ENCODE results near the gene HNRNPU. TPM values are rescaled to one million over a fixed set of nuclear protein-coding genes. Genes with fewer than 3 reads are reported as not detected.

The HNRNPU gene
- total RNA-seq, result 252 and 343 TPM in 2 replicates

GRCh38 chr1:244864253-244865027, at the start of gene HNRNPU:
Gene HNRNPU, minus strand, starts transcription at chr1:244864543. Its CDS starts 236 bp downstream, at chr1:244864307.

DNA sequence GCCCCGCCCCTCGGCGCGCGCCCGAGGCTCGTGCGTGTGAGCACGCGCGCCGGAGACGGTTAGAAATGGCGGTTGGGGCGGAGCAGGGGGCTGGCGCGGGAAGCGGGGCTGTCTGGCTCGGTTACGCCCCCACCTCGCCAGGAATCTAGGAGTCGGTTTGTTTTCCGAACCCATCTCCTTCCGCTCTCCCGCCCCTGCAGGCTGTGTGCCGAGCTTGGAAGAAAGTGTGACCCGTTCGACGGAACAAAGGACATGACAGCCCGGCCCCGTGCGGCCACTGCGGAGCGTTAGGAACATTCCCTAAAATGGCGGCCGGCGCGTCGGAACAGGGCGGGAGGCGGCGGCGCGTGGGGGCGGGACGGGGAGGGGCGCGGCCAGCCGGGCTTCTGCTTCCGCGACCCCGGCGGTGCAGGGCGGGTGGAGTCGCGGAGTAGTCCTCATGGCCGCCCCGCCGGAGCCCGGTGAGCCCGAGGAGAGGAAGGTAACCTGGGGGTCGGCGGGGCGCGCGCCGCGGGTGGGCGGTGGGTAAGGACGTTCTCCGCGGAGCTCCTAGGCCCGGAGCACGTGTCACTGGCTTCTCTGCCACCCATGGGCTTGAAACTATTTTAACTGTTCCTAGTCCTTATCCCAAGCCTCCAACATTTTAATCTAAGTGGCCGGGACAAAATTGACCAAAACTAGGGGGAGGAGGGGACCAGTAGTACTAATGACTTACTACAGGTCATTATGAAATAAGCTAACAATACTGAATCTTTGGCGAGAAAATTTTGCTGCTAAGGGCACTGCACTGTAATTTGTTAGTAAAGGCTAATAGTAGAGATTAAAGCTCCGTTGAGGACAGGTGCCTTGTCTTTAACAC, 28.8 kb downstream of the HNRNPU start, which contains the start of gene COX20:
Gene COX20 (plus strand): TSS at position 383 of the 859 bp plus-strand sequence. CDS start 57 bp downstream, at position 440.

Other genes with a start within 250 kb of the HNRNPU start
- gene DESI2, start 211.4 kb downstream of the HNRNPU start, total RNA-seq, result 47.7 and 59.7 TPM in 2 replicates
- 13.4 and 28.2 TPM in 2 replicates for gene COX20, start 28.9 kb downstream of the HNRNPU start, total RNA-seq

Data from vein endothelial cell (primary cell).